Heart left ventricle (tissue), 13 donors: ENCODE data around the gene BAZ2A.

Source experiments
- POLR2A ChIP-seq, 2 donors: fragments of 450-650 bp; IDR thresholded peaks; one replicate each; pipeline ENCODE4 v1.6.1; 2017; ENCODE audit warnings: antibody characterized with exemption in 2 of 2, mild to moderate bottlenecking in 2 of 2, moderate library complexity in 2 of 2
- TF ChIP-seq, protein P1 (sequence below), 12 donors: fragments of 200-600 bp; sonication (generic) in 4 of 12; IDR thresholded peaks; one replicate each; pipeline versions ENCODE4 v1.5.0 to v1.8.0; 2018 to 2022; ENCODE audit warnings: antibody characterized with exemption in 12 of 12, mild to moderate bottlenecking in 5 of 12
- donor health status: ischemic (EF 13 %, LVEDD 7.1; RV severe dilation, severe dysfunction).
- donor health status: DM: no; HTN: yes; CAD: no.
- donor health status: DM: no; HTN: no; CAD: no.
- donor health status: ischemic (EF 25% LVEDD 6.9; RV normal size, moderate dysfunction).
- donor health status: ischemic (EF 25% LVEDD 5.7; RV mildly dilated, moderate dysfunction).
- donor health status: ischemic (EF 35%, LVEDD 5.7; RV mildly dilated, moderate dysfunction).
- donor health status: nonischemic (EF 11% LVEDD 7.7; RV severe dilation, severe dysfunction).
- donor health status: DM: yes; HTN: yes; CAD: no.
- donor health status: PGD.
- donor health status: ischemic (EF 29% LVEDD 5.4; RV normal size, mild dysfunction).
- donor health status: nonischemic (EF 23%, LVEDD 6.1; RV moderate dilation, normal function).

- TF ChIP-seq, protein P1, sequence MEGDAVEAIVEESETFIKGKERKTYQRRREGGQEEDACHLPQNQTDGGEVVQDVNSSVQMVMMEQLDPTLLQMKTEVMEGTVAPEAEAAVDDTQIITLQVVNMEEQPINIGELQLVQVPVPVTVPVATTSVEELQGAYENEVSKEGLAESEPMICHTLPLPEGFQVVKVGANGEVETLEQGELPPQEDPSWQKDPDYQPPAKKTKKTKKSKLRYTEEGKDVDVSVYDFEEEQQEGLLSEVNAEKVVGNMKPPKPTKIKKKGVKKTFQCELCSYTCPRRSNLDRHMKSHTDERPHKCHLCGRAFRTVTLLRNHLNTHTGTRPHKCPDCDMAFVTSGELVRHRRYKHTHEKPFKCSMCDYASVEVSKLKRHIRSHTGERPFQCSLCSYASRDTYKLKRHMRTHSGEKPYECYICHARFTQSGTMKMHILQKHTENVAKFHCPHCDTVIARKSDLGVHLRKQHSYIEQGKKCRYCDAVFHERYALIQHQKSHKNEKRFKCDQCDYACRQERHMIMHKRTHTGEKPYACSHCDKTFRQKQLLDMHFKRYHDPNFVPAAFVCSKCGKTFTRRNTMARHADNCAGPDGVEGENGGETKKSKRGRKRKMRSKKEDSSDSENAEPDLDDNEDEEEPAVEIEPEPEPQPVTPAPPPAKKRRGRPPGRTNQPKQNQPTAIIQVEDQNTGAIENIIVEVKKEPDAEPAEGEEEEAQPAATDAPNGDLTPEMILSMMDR (IDR thresholded peaks at IDR 0.05), result no peak
- TF ChIP-seq POLR2A (IDR thresholded peaks at IDR 0.05), result no peak
Observed at GRCh38 chr12:56634242-56634836, 4.2 kb upstream of the BAZ2A start.
